AG10803 (cell line): ENCODE data around the gene KCNQ1.

Source experiments
- DNase-seq: peaks from one replicate; pipeline ENCODE4 v3.0.0; 2010; ENCODE audit warnings: low read depth
- H3K4me3 ChIP-seq: 2 replicates; pipeline ENCODE4 v1.5.1; 2011; ENCODE audit warnings: mild to moderate bottlenecking, low read length, control low read depth
- TF ChIP-seq, protein P1 (sequence below): conservative IDR thresholded peaks from 2 replicates; pipeline ENCODE4 v1.5.1; 2011; ENCODE audit warnings: mild to moderate bottlenecking, low read length, control low read depth, inconsistent platforms

KCNQ1 gene

DNA sequence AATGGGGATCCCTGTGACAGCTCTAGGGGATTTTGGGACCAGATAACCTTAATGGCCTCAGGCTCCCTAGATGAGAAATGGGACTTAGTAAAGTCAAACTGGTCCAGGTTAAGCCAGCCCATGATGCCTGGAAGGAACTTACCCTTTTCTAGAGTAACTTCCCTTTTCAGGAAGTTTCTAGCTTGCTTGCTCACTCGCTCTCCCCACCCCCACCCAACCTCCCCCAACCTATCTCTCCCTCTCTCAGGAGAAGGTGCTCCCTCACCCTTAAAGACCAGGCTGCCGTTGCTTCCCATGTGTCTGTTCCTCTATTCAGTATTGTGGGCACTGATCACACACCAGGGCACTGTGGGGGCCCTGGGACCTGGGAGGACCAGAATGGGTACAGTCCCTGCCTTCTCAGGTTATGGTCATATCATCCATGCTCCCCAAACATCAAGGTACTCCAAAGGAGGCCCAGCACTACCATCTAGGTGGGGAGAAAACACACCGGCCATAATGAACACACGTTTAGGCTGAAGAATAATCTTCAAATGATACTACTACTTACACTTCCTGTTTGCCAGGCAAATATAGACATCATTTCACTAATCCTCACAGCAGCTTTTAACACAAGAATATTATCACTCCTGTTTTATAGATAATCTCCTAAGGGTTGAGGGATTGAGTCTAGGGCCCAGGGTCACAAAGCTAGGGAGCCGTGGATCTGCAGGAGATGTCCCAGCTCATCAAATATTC is 236.8 kb downstream of the KCNQ1 start:
- H3K4me3 ChIP-seq: no peak overlapping the region
- TF ChIP-seq, protein P1, sequence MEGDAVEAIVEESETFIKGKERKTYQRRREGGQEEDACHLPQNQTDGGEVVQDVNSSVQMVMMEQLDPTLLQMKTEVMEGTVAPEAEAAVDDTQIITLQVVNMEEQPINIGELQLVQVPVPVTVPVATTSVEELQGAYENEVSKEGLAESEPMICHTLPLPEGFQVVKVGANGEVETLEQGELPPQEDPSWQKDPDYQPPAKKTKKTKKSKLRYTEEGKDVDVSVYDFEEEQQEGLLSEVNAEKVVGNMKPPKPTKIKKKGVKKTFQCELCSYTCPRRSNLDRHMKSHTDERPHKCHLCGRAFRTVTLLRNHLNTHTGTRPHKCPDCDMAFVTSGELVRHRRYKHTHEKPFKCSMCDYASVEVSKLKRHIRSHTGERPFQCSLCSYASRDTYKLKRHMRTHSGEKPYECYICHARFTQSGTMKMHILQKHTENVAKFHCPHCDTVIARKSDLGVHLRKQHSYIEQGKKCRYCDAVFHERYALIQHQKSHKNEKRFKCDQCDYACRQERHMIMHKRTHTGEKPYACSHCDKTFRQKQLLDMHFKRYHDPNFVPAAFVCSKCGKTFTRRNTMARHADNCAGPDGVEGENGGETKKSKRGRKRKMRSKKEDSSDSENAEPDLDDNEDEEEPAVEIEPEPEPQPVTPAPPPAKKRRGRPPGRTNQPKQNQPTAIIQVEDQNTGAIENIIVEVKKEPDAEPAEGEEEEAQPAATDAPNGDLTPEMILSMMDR: no peak
- no peak for DNase-seq

DNA sequence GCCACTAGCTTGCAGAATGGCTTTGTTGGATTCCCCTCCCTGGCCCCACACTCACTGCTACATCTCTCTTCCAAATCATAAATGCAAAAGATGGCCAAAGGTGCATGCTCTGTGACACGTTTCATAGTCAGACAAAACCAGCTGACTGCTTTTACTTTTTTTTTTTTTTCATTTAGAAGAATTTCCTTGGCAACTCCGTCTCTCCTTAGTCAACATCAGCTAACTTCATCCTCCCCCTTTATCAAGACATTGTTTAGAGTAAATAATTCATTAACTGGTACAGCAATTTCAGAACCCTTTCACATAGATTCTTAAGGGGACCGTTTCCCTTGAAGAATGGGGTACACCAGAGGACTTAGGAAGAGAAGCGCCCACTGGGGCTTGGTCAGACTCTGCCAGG is 239.0 kb downstream of the KCNQ1 start:
- H3K4me3 ChIP-seq: no peak overlapping the region
- TF ChIP-seq, protein P1: no peak
- no peak for DNase-seq

DNA sequence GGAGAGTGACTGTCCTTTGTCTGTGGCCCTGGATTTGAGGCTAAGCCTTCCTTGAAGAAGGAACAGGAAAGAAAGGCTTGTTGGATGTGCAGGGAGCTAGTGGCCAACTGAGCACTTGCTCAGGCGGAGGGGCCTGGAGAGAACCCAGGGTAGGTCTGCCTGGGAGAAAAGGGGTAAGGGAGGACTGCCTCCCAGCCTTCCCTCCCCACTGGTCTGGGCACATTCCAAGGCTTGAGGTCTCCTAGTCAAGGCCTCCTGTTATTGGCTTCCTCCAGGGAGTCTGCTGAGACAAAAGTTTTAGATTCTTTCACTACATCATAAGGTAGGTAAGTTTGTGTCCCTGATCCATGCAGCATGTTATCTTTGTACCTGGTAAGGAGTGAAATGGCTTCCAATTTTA is 239.8 kb downstream of the KCNQ1 start:
- TF ChIP-seq, protein P1: no peak
- no peak overlapping the region for H3K4me3 ChIP-seq

DNA sequence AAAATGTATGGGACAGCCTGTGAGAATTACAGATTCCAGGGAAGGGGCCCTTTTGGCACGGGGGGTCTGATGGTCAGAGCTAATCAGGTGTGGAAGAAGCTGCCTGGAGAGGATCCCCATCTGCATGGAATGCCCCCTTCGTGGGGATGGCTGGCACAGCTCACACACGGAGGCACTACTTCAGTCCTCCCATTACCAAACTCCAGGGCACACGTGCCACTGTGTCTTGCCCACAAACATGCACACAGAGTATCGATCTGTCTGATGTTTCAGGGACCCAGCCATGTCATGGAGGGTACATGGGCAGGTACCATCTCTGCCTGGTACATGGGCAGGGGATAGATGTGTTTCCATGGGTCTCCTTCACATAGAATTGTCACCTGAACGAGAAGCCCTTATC is 240.2 kb downstream of the KCNQ1 start:
- no peak for DNase-seq
- TF ChIP-seq, protein P1: no peak
- H3K4me3 ChIP-seq: no peak overlapping the region

More for the DNA sequence above, 239.8 kb downstream of the KCNQ1 start:
- DNase-seq: no peak

DNA sequence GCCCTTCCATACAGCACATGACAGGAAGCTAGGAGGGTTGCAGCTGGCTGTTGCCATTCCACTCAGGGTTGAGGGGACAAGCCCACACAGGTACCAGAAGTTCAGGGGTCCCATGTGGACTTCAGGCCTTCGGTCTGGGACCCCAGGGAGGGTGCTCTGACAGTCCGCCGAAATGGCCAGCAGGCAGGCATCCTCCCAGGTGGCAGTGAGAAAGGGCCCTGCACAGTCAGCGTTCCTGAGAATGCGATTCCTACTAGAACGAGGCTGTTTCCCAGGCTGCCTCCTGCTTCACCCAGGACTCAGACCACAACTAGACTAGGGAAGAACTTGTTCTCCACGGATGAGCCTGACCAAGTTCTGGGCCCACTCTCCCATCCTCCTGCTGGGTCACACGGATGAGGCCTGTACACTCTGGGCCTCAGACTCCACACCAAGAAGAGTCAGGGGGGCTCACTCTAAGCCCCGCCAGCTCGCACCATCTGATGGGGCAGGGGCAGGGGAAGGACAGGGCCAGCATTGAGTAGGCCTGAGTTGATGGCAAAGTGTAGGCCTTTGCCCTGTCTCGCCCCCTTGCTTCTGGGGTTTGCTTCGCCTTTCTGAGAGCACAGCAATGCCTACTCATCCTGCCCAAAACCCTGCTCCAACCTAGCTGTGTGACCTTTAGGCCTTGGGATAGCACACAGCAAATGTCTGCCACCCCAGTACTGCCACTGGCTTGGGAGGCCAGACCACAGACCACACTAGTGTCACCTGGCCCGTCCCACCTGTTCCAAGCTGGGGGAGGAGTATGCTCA is 241.0 kb downstream of the KCNQ1 start:
- DNase-seq: no peak
- TF ChIP-seq, protein P1: no peak
- H3K4me3 ChIP-seq: no peak overlapping the region

DNA sequence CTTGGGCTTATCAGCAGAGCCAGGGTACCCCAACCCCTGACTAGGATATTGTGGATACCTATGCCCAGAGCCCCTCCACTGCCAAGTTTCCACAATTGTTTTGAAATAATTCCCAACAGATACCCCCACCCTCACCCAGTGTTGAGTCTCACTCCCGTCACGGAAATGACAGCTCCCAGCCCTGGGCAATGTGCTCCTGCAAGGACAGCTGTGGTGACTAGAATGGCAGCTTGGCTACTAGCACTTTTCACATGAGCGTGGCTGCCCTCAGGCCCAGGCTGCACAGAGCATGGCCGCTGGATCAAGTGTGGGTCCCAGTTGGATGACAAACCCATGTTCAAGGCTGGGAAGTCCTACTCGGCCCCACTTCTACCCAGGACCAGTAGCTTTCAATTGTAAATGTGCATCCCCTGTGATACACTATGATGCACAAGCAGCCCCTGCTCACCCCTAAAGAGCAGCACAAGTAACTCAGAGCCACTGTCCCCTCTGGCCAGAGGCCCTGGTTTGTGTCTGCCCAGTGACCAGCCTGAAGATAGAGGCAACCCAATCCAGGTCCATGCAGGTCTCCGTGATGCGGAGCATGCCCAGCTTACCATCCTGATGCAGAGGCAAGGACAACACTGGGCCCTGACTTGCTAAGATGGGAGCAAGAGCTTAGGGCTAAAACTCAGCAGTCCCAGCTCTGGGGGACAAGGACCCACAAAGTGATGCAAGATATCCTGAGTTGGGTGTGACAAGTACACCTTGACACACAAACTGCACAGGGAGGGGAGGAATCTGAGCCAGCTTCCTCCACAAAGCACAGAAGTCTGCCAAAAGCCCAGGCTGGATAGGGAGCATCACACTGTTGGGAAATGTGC is 241.8 kb downstream of the KCNQ1 start:
- H3K4me3 ChIP-seq: no peak overlapping the region
- no peak for DNase-seq
- TF ChIP-seq, protein P1: no peak
